Keratinocyte (primary cell): ENCODE results near the gene RAI14.

Source experiments
- EZH2 ChIP-seq: IDR thresholded peaks from one replicate; pipeline ENCODE4 v1.6.1; 2012; ENCODE audit warnings: inconsistent platforms, mild to moderate bottlenecking, low read length, moderate library complexity
- TF ChIP-seq, protein P1 (sequence below), 3 experiments: IDR thresholded peaks in 1 of 3; conservative IDR thresholded peaks in 1 of 3; optimal IDR thresholded peaks in 1 of 3; 2 replicates in 2 of 3; 3 replicates in 1 of 3; pipeline versions ENCODE3 to v1.5.1; 2011; ENCODE audit warnings: low read length in 3 of 3, mild to moderate bottlenecking in 3 of 3, moderate library complexity in 2 of 3, control low read depth in 1 of 3, inconsistent platforms in 1 of 3; ENCODE audit not compliant: insufficient read depth in 2 of 3; ENCODE audit errors: extremely low read depth in 1 of 3

- TF ChIP-seq, protein P1, sequence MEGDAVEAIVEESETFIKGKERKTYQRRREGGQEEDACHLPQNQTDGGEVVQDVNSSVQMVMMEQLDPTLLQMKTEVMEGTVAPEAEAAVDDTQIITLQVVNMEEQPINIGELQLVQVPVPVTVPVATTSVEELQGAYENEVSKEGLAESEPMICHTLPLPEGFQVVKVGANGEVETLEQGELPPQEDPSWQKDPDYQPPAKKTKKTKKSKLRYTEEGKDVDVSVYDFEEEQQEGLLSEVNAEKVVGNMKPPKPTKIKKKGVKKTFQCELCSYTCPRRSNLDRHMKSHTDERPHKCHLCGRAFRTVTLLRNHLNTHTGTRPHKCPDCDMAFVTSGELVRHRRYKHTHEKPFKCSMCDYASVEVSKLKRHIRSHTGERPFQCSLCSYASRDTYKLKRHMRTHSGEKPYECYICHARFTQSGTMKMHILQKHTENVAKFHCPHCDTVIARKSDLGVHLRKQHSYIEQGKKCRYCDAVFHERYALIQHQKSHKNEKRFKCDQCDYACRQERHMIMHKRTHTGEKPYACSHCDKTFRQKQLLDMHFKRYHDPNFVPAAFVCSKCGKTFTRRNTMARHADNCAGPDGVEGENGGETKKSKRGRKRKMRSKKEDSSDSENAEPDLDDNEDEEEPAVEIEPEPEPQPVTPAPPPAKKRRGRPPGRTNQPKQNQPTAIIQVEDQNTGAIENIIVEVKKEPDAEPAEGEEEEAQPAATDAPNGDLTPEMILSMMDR (optimal IDR thresholded peaks at IDR 0.05 in 1 of 3, IDR thresholded peaks at IDR 0.05 in 1 of 3, conservative IDR thresholded peaks at IDR 0.05 in 1 of 3; ENCODE audit: extremely low read depth in 1 of 3, insufficient read depth in 2 of 3, low read length in 3 of 3): no peak
- no peak for TF ChIP-seq EZH2
These were observed 34.1 kb upstream of the RAI14 start for GRCh38 chr5:34622098-34622400.
